C4-2B (cell line): ENCODE data around the gene IYD.
"Not testable (repeated sequence)": the region's sequence is repeated elsewhere in the genome, so short reads cannot be mapped to it uniquely, and the experiment has no call there.

Source experiments
- H3K27ac ChIP-seq: fragments of 450-650 bp; 2 replicates; pipeline ENCODE4 v1.5.1; 2017
- CTCF ChIP-seq: fragments of 450-650 bp; conservative IDR thresholded peaks from 2 replicates; pipeline ENCODE4 v1.5.1; 2017; ENCODE audit warnings: mild to moderate bottlenecking
- ZFX ChIP-seq: fragments of 450-650 bp; IDR thresholded peaks from 2 replicates; pipeline ENCODE4 v1.6.1; 2017

IYD gene

GRCh38 chr6:150435360-150435759, 66.5 kb downstream of the IYD start:
- no peak for TF ChIP-seq ZFX
- TF ChIP-seq CTCF, result no peak
- H3K27ac ChIP-seq, result no peak overlapping the region

GRCh38 chr6:150435832-150436231, 67.0 kb downstream of the IYD start:
- no peak overlapping the region for H3K27ac ChIP-seq
- TF ChIP-seq CTCF (no peak), ZFX (no peak)

GRCh38 chr6:150439373-150439772, 70.6 kb downstream of the IYD start:
- H3K27ac ChIP-seq, result no peak overlapping the region
- TF ChIP-seq CTCF (no peak), ZFX (no peak)

GRCh38 chr6:150443621-150444020, 74.8 kb downstream of the IYD start:
- no peak overlapping the region for H3K27ac ChIP-seq
- TF ChIP-seq CTCF (no peak), ZFX (no peak)

- no peak overlapping the region for H3K27ac ChIP-seq
- TF ChIP-seq CTCF, result no peak
- no peak for TF ChIP-seq ZFX
Measured at GRCh38 chr6:150444308-150444707, 75.5 kb downstream of the IYD start.

GRCh38 chr6:150445486-150445885, 76.7 kb downstream of the IYD start:
- H3K27ac ChIP-seq, result no peak overlapping the region
- TF ChIP-seq CTCF (no peak), ZFX (no peak)

- no peak for TF ChIP-seq CTCF
- no peak for TF ChIP-seq ZFX
- H3K27ac ChIP-seq, result no peak overlapping the region
Measured at GRCh38 chr6:150448221-150448620, 79.4 kb downstream of the IYD start.

GRCh38 chr6:150449055-150449454, 80.2 kb downstream of the IYD start:
- H3K27ac ChIP-seq, result not testable (repeated sequence)
